Natural killer cell (primary cell): ENCODE results near the gene ATOH8. TPM values are rescaled to one million over a fixed set of nuclear protein-coding genes. Genes with fewer than 3 reads are reported as not detected.

Source experiments
- ATAC-seq, 3 donors: fragments of 150-1000 bp in 2 of 3; fragments of 200-7000 bp in 1 of 3; cut with Tn5 transposase; 1 replicate in 1 of 3; 2 replicates in 2 of 3; pipeline ENCODE4 v1.10.0; 2021; ENCODE audit warnings: mild to moderate bottlenecking in 2 of 3, moderate library complexity in 2 of 3
- DNase-seq, 2 donors: peaks; one replicate each; pipeline versions ENCODE4 v3.0.0 to v3.0.0-alpha.2; 2013 to 2021; ENCODE audit warnings: mixed read lengths in 1 of 2
- H3K27ac ChIP-seq: one replicate; pipeline ENCODE4 v1.5.1; 2013; ENCODE audit warnings: mild to moderate bottlenecking, low read length
- H3K27me3 ChIP-seq: one replicate; pipeline ENCODE4 v1.6.1; 2013; ENCODE audit warnings: low read length; ENCODE audit not compliant: control insufficient read depth, insufficient read depth
- H3K36me3 ChIP-seq: one replicate; pipeline ENCODE4 v1.6.1; 2013; ENCODE audit warnings: low read length; ENCODE audit not compliant: control insufficient read depth, insufficient read depth
- H3K4me1 ChIP-seq: one replicate; pipeline ENCODE4 v1.6.1; 2013; ENCODE audit warnings: low read length; ENCODE audit not compliant: control insufficient read depth, insufficient read depth
- H3K4me3 ChIP-seq: one replicate; pipeline ENCODE4 v1.5.1; 2013; ENCODE audit warnings: low read length
- H3K9me3 ChIP-seq: one replicate; pipeline ENCODE4 v1.6.1; 2013; ENCODE audit warnings: low read length; ENCODE audit not compliant: control insufficient read depth, insufficient read depth
- H3K27ac Mint-ChIP-seq, 2 donors: one replicate each; pipeline ENCODE4 v1.8.0; 2022; ENCODE audit warnings: mild to moderate bottlenecking in 2 of 2, mixed read lengths in 2 of 2, moderate library complexity in 1 of 2
- H3K27me3 Mint-ChIP-seq, 2 donors: one replicate each; pipeline ENCODE4 v1.8.0; 2022; ENCODE audit warnings: low read depth in 2 of 2, mixed read lengths in 2 of 2
- H3K36me3 Mint-ChIP-seq: one replicate; pipeline ENCODE4 v1.8.0; 2022; ENCODE audit warnings: mixed read lengths
- H3K4me1 Mint-ChIP-seq, 2 donors: one replicate each; pipeline ENCODE4 v1.8.0; 2022; ENCODE audit warnings: mixed read lengths in 2 of 2
- H3K4me3 Mint-ChIP-seq: one replicate; pipeline ENCODE4 v1.8.0; 2022; ENCODE audit warnings: mild to moderate bottlenecking, moderate library complexity, mixed read lengths
- H3K9me3 Mint-ChIP-seq, 2 donors: one replicate each; pipeline ENCODE4 v1.8.0; 2022; ENCODE audit warnings: mixed read lengths in 2 of 2
- WGBS: methylation state at CpG from one replicate; pipeline ENCODE4 v1.1.7; 2013; ENCODE audit warnings: missing lambda C conversion rate; ENCODE audit not compliant: insufficient coverage; 5-methylcytosine and 5-hydroxymethylcytosine counted together
- intact Hi-C: fragments of 100-400 bp; cut with micrococcal nuclease; formaldehyde crosslinking; loops from one replicate; pipeline ENCODE4 v1.14.2; 2022
- total RNA-seq, 4 donors: library from RNA; stranded (reverse); fragments of 120-200 nt in 1 of 4; gene quantifications; one replicate each; pipeline versions ENCODE4 v1.2.3 to v1.2.4, GENCODE V29; 2013 to 2022
- TF ChIP-seq, protein P1 (sequence below): fragments of 200-600 bp; IDR thresholded peaks from one replicate; pipeline ENCODE4 v1.8.0; 2022; ENCODE audit warnings: antibody characterized with exemption

The ATOH8 gene
- total RNA-seq, 3 donors from 2014 or later (not counting 1 experiment from before 2014, with no cell fraction given) = 0.23 TPM; not detected in 2

DNA sequence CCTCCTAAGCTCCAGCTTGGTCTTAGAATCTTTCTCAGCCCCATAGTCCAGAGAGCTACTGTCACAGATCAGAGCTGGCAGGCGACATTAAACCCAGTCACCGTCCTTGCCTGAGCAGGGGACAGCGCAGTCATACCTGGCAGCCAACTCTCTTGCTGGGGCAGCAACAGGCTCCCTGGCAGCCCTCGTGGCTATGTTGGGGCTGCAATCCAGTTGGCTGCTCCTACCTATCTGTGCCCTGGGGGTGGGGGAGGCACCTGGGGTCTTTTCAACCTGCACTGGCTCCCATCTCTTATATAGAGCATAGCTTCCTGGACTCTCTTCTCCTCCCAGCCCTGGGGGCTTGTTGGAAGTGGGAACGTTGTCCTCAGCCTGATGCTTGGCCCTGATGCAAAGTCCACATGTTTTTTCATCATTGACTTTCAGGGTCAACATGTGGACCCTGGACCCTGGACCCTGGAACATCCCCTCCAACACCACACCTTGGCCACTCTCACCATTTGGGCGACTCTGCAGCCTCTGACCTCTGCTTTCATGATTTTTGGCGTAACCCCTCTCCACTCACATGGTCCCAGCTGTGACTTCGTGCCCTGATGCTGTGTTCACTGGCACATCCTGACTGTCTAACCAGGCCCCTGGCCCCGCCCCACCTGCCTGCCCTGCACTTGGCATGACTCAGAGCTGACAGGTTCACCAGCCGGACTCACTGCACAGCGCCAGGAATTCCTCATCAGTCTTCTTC lies 45.6 kb downstream of the ATOH8 start:
- no peaks in the 10 kb centered on the region for H3K27me3 ChIP-seq
- no peak overlapping the region for H3K27ac ChIP-seq
- H3K36me3 ChIP-seq = no peaks in the 10 kb centered on the region
- 79% methylated on average over 11 of the region's 11 CpGs for WGBS
- no peaks in the 10 kb centered on the region for H3K9me3 ChIP-seq
- Mint-ChIP-seq H3K27ac (no peak overlapping the region), H3K4me1 (peaks cover 9% of the 10 kb centered on the region in 2 donors), H3K27me3 (peaks cover 9 to 17% of the 10 kb centered on the region in 2 donors), H3K36me3 (no peaks in the 10 kb centered on the region), H3K9me3 (no peaks in the 10 kb centered on the region), H3K4me3 (no peak overlapping the region)
- no peak overlapping the region for H3K4me3 ChIP-seq
- DNase-seq (no peak), ATAC-seq (no peak)
- TF ChIP-seq, protein P1, sequence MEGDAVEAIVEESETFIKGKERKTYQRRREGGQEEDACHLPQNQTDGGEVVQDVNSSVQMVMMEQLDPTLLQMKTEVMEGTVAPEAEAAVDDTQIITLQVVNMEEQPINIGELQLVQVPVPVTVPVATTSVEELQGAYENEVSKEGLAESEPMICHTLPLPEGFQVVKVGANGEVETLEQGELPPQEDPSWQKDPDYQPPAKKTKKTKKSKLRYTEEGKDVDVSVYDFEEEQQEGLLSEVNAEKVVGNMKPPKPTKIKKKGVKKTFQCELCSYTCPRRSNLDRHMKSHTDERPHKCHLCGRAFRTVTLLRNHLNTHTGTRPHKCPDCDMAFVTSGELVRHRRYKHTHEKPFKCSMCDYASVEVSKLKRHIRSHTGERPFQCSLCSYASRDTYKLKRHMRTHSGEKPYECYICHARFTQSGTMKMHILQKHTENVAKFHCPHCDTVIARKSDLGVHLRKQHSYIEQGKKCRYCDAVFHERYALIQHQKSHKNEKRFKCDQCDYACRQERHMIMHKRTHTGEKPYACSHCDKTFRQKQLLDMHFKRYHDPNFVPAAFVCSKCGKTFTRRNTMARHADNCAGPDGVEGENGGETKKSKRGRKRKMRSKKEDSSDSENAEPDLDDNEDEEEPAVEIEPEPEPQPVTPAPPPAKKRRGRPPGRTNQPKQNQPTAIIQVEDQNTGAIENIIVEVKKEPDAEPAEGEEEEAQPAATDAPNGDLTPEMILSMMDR = no peak
- intact Hi-C loops = no loop called here
- H3K4me1 ChIP-seq = peaks cover 5% of the 10 kb centered on the region

DNA sequence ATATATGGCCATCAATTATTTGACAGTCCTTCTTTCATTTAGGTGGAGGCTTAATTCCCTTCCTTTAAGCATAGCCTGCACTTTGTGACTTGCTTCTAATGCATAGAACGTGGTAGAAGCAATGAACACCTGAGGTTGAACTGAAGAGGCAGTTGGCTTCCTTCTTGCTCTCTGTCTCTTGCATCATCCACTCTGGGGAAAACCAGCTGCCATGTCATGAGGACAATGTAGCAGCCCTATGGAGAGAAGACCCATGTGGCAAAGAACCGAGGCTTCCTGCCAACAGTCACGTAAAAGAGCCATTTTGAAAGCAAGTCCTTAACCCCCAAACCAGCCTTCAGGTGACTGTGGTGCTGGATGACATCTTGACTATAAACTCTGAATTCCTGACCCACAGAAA lies 46.8 kb downstream of the ATOH8 start:
- TF ChIP-seq, protein P1 = no peak
- Histone ChIP-seq H3K27ac (no peak overlapping the region), H3K4me1 (peaks cover 9% of the 10 kb centered on the region), H3K36me3 (no peaks in the 10 kb centered on the region), H3K4me3 (no peak overlapping the region), H3K9me3 (no peaks in the 10 kb centered on the region), H3K27me3 (no peaks in the 10 kb centered on the region)
- Mint-ChIP-seq H3K4me1 (peaks cover 13 to 19% of the 10 kb centered on the region in 2 donors), H3K27me3 (peaks cover 9 to 17% of the 10 kb centered on the region in 2 donors), H3K27ac (no peak overlapping the region), H3K36me3 (no peaks in the 10 kb centered on the region), H3K9me3 (no peaks in the 10 kb centered on the region), H3K4me3 (no peak overlapping the region)
- DNase-seq = no peak
- no peak for ATAC-seq
- WGBS = 88% methylated on average over 3 of the region's 3 CpGs
- intact Hi-C loops = no loop called here

DNA sequence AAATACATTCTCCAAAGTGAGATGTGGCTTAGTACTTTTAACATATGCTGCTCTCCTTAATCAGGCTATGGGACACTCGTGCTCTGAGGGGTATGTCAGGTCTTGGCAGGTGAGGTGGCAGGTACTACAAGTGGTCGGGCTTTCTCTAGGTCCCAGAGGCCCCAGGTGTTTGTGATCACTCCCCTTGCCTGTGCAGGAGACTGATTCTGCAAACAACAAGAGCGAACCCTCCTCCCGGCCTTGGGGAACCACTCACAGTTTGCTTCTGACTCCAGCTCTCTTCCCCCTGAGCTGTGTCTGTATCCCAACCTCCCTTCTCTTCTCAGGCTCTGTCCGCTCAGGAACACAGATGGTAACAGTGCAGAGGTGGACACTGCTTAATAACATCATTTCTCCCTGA lies 48.1 kb downstream of the ATOH8 start:
- H3K36me3 ChIP-seq = no peaks in the 10 kb centered on the region
- TF ChIP-seq, protein P1 = no peak
- Mint-ChIP-seq H3K27ac (no peak overlapping the region), H3K9me3 (no peaks in the 10 kb centered on the region), H3K4me3 (no peak overlapping the region), H3K36me3 (no peaks in the 10 kb centered on the region), H3K27me3 (peaks cover 9 to 17% of the 10 kb centered on the region in 2 donors), H3K4me1 (peaks cover 13 to 21% of the 10 kb centered on the region in 2 donors)
- H3K27me3 ChIP-seq = no peaks in the 10 kb centered on the region
- no peak overlapping the region for H3K27ac ChIP-seq
- DNase-seq (no peak), ATAC-seq (no peak)
- intact Hi-C loops = no loop called here
- no peak overlapping the region for H3K4me3 ChIP-seq
- 92% methylated on average over 5 of the region's 5 CpGs for WGBS
- no peaks in the 10 kb centered on the region for H3K9me3 ChIP-seq
- H3K4me1 ChIP-seq = peaks cover 9% of the 10 kb centered on the region
